ENCODE data around the gene STAM. TPM values are rescaled to one million over a fixed set of nuclear protein-coding genes. Genes with fewer than 3 reads are reported as not detected.

STAM gene
- total and polyA plus RNA-seq, 10 donors: 5.6 to 28.6 (median 20.3) TPM

- 97 to 99% (median 98%) methylated on average over 3 of the region's 3 CpGs for WGBS, 5 donors
- no peaks in the 10 kb centered on the region for H3K27me3 ChIP-seq (replicated peaks in 1 of 7)
- no peak for TF ChIP-seq POLR2AphosphoS5 (IDR thresholded peaks at IDR 0.05)
- TF ChIP-seq POLR2A (IDR thresholded peaks at IDR 0.05): no peak
- TF ChIP-seq CTCF (IDR thresholded peaks at IDR 0.05 in 8 of 11, conservative IDR thresholded peaks at IDR 0.05 in 3 of 11): no peak
- no peak overlapping the region for H3K27ac ChIP-seq
- no peaks in the 10 kb centered on the region for H3K9me3 ChIP-seq
- peaks cover 0 to 91% (median 34%) of the 10 kb centered on the region in 6 donors for H3K36me3 ChIP-seq
- no peak overlapping the region for H3K4me3 ChIP-seq
- DNase-seq: no peak
- intact Hi-C loops (cut with DNase I; ENCODE audit: low total_unique reads): no loop called here
- no peaks in the 10 kb centered on the region for H3K4me1 ChIP-seq
Measured at GRCh38 chr10:17701301-17701700, 57.4 kb downstream of the STAM start.

GRCh38 chr10:17703706-17704105, 59.8 kb downstream of the STAM start:
- Histone ChIP-seq H3K27ac (no peak overlapping the region), H3K4me3 (no peak overlapping the region), H3K4me1 (no peaks in the 10 kb centered on the region), H3K27me3 (replicated peaks in 1 of 7) (no peaks in the 10 kb centered on the region), H3K36me3 (peaks cover 0 to 91% (median 43%) of the 10 kb centered on the region in 6 donors), H3K9me3 (no peaks in the 10 kb centered on the region)
- TF ChIP-seq POLR2AphosphoS5 (IDR thresholded peaks at IDR 0.05) (no peak), CTCF (IDR thresholded peaks at IDR 0.05 in 8 of 11, conservative IDR thresholded peaks at IDR 0.05 in 3 of 11) (no peak), POLR2A (IDR thresholded peaks at IDR 0.05) (no peak)
- DNase-seq: no peak
- 94 to 98% (median 97%) methylated on average over 3 of the region's 3 CpGs for WGBS, 5 donors
- intact Hi-C loops (cut with DNase I; ENCODE audit: low total_unique reads): no loop called here

GRCh38 chr10:17708821-17709220, 64.9 kb downstream of the STAM start:
- no peak for TF ChIP-seq POLR2AphosphoS5 (IDR thresholded peaks at IDR 0.05)
- TF ChIP-seq CTCF (IDR thresholded peaks at IDR 0.05 in 8 of 11, conservative IDR thresholded peaks at IDR 0.05 in 3 of 11): no peak
- Histone ChIP-seq H3K4me3 (no peak overlapping the region), H3K27me3 (replicated peaks in 1 of 7) (no peaks in the 10 kb centered on the region), H3K9me3 (no peaks in the 10 kb centered on the region), H3K4me1 (no peaks in the 10 kb centered on the region), H3K27ac (no peak overlapping the region), H3K36me3 (peaks cover 3 to 100% (median 79%) of the 10 kb centered on the region in 6 donors)
- WGBS, 5 donors: 94 to 99% (median 98%) methylated on average over 10 of the region's 10 CpGs
- intact Hi-C loops (cut with DNase I; ENCODE audit: low total_unique reads): no loop called here
- no peak for DNase-seq

- no peak overlapping the region for H3K27ac ChIP-seq
- H3K27me3 ChIP-seq (replicated peaks in 1 of 7): no peaks in the 10 kb centered on the region
- no peak for DNase-seq
- no peaks in the 10 kb centered on the region for H3K4me1 ChIP-seq
- WGBS, 5 donors: 88 to 95% (median 91%) methylated on average over 5 of the region's 5 CpGs
- H3K4me3 ChIP-seq: no peak overlapping the region
- no peaks in the 10 kb centered on the region for H3K9me3 ChIP-seq
- H3K36me3 ChIP-seq: peaks cover 3 to 100% (median 78%) of the 10 kb centered on the region in 6 donors
- TF ChIP-seq CTCF (IDR thresholded peaks at IDR 0.05 in 8 of 11, conservative IDR thresholded peaks at IDR 0.05 in 3 of 11): no peak
- TF ChIP-seq POLR2AphosphoS5 (IDR thresholded peaks at IDR 0.05): no peak
- no peak for TF ChIP-seq POLR2A (IDR thresholded peaks at IDR 0.05)
- intact Hi-C loops (cut with DNase I; ENCODE audit: low total_unique reads): no loop called here
Measured at GRCh38 chr10:17709492-17709891, 65.5 kb downstream of the STAM start.

All from spleen (tissue), 11 donors.